A549 (cell line): Measurements from ENCODE around the gene HCN2.

Source experiments
- CTCF ChIP-seq: fragments of >200 bp; sonication (Bioruptor Twin); formaldehyde crosslinking; IDR thresholded peaks from 3 replicates; pipeline ENCODE4 v1.5.1; 2016
- EHMT2 ChIP-seq: fragments of 200-600 bp; sonication (generic); IDR thresholded peaks from 2 replicates; pipeline ENCODE4 v1.6.1; 2016; ENCODE audit warnings: antibody characterized with exemption, low read depth, mild to moderate bottlenecking, moderate library complexity
- ELK1 ChIP-seq: fragments of 150-350 bp; IDR thresholded peaks from 2 replicates; pipeline ENCODE4 v1.6.1; 2014; ENCODE audit warnings: low read depth, mild to moderate bottlenecking, low read length
- HES2 ChIP-seq: fragments of >200 bp; sonication (Bioruptor Twin); formaldehyde crosslinking; IDR thresholded peaks from 2 replicates; pipeline ENCODE4 v1.6.1; 2016
- JUN ChIP-seq, 2 experiments: fragments of >200 bp; sonication (Bioruptor Twin); formaldehyde crosslinking; IDR thresholded peaks; 2 replicates in 1 of 2; 3 replicates in 1 of 2; pipeline ENCODE4 v1.6.1; 2016 to 2017
- MAX ChIP-seq: IDR thresholded peaks from 2 replicates; pipeline ENCODE4 v1.6.1; 2012
- MYC ChIP-seq: IDR thresholded peaks from 2 replicates; pipeline ENCODE4 v1.6.1; 2012; ENCODE audit warnings: mild to moderate bottlenecking, inconsistent platforms, low read length, improper control_type of control experiment, borderline replicate concordance
- POLR2A ChIP-seq: IDR thresholded peaks from 2 replicates; pipeline ENCODE4 v1.6.1; 2012; ENCODE audit warnings: mild to moderate bottlenecking, low read length
- RARB ChIP-seq: fragments of 250-450 bp; sonication (Bioruptor Pico); IDR thresholded peaks from 2 replicates; pipeline ENCODE4 v1.8.0; 2021; ENCODE audit warnings: mild to moderate bottlenecking, moderate library complexity
- REST ChIP-seq: fragments of 200-600 bp; sonication (generic); IDR thresholded peaks from 2 replicates; pipeline ENCODE4 v1.6.1; 2016; ENCODE audit warnings: antibody characterized with exemption, mild to moderate bottlenecking, moderate library complexity
- RFX5 ChIP-seq: fragments of 450-650 bp; IDR thresholded peaks from 2 replicates; pipeline ENCODE4 v1.7.1; 2014; ENCODE audit warnings: antibody characterized with exemption, mild to moderate bottlenecking, moderate library complexity
- SMC3 ChIP-seq: fragments of >200 bp; sonication (Bioruptor Twin); formaldehyde crosslinking; IDR thresholded peaks from 3 replicates; pipeline ENCODE4 v1.6.1; 2018; ENCODE audit warnings: inconsistent platforms

GRCh38 chr19:613732-614567, 24.3 kb downstream of the HCN2 start:
- TF ChIP-seq RFX5, result no peak
- no peak for TF ChIP-seq CTCF
- no peak for TF ChIP-seq ELK1
- TF ChIP-seq SMC3, result no peak
- TF ChIP-seq MAX, result no peak
- TF ChIP-seq HES2, result no peak
- no peak for TF ChIP-seq REST
- no peak for TF ChIP-seq MYC
- TF ChIP-seq POLR2A, result no peak
- no peak for TF ChIP-seq RARB (CRISPR knock-in tag)
- TF ChIP-seq EHMT2, result no peak
- no peak for TF ChIP-seq JUN (IDR thresholded peaks at IDR 0.05)
